ENCODE results near the gene TBC1D1.

Gene TBC1D1

GRCh38 chr4:37994569-37994968 is 103.7 kb downstream of the TBC1D1 start:
- no peak for DNase-seq

GRCh38 chr4:37995299-37995821 is 104.5 kb downstream of the TBC1D1 start:
- DNase-seq: no peak

- no peak for DNase-seq
Observed at GRCh38 chr4:37995981-37996775, 105.3 kb downstream of the TBC1D1 start.

DNA sequence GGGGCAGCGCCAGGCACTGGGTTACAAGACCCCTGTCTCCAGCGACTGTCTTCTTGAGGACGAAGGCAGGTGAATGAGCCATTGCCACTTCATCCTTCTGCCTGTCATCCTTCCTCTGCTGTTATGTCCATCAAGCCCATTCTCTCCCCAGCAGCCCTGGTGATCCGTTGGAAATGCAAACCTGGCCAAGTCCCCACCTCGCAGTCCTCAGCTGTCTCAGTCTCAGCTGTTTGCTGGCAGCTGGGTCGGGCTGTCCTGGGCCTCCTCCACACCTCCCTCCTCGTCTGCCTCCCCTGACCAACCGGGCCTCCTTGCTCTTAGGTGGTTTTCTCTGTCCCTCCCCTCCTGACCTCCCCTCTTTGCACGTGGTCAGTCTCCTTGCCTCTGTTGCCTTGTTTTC is 107.3 kb downstream of the TBC1D1 start:
- no peak for DNase-seq

DNA sequence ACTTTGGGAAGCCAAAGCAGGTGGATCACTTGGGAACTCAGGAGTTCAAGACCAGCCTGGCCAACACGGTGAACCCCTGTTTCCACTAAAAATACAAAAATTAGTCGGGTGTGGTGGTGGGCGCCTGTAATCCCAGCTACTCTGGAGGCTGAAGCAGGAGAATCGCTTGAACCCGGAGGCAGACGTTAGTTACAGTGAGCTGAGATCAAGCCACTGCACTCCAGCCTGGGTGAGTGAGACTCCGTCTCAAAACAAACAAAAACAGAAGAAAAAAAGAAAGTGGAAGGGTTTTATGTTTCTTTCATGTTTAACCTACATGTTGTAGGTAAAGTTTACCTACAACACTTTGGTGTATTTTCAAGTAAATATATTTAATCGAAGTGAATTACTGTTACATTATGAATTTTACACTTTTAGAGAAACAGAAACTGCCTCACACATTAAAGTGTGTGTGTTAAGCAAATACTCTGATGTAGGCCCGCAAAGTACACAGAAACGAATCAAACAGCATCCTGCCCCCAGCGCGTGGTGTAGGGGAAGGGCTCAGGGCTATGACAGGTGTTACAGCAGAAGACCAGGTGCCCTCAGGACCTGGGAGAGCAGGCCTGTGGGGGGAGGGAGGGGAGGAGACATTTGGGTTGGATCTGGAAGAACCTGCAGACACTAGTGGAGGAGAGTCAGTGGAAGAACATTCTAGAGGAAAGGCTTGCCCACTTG is 108.3 kb downstream of the TBC1D1 start:
- DNase-seq: no peak

DNA sequence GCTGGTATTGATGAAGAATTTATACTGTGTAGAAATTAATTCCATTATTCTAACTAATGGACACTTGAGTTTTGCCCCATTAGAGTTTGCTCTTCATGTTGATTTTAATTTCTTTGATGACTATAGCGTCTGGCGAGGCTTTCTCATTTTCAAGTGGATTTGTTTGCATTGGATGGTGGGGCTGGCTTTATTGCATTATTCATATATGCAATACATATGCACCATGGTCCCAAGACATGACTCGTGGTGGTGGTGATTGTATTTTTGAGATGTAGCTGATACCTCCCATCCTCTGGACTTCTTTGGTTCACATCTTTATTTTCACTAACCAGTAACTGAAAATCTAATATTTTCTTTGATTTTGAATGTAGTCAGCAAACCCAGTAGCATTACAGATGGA is 109.1 kb downstream of the TBC1D1 start:
- DNase-seq: no peak

- no peak for DNase-seq
Observed at GRCh38 chr4:38001927-38002326, 111.0 kb downstream of the TBC1D1 start.

DNA sequence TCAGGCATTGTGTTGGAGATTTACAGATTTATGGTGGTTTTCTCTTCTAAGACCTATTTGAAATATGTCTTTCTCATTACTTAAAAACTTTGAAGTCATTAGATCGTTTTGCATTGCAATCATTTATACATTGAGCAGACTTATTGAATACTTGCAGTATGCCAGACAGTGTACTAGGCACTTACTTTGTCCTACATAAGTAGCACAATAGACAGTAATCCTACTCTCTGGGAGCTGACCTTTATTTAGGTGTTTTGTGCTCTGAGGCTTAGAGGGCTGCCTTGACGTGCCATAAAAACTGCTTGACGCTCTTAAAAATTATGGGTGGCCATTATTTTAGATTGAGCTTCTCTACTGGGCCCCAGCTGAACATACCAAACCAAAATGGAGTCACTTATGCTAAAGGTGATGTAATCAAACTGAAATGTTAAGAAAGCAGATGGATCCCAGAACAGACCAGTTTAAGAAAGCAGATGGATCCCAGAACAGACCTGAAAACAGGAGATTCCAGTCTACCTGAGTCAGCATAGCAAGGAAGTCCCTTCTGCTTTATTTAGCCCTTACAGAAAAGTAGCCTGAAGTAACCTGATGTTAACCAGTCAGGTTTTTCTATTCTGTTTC is 111.7 kb downstream of the TBC1D1 start:
- DNase-seq: no peak

GRCh38 chr4:38003102-38003501 is 112.2 kb downstream of the TBC1D1 start:
- DNase-seq: peak; percentile 23

DNA sequence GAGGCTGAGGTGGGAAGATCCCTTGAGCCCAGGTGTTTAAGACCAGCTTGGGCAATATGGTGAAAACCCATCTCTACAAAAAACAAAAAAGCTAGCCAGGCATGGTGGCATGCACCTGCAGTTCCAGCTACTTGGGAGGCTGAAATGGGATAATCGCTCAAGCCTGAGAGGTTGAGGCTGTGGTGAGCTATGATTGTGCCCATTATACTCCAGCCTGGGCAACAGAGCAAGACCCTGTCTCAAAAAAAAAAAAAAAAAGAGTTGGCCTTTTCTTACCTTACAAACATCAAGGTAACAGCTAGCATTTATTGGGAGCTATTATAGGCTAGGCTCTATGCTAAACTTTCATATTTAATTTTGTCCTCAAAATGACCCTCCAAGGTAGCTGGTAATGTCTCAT is 112.7 kb downstream of the TBC1D1 start:
- no peak for DNase-seq

GRCh38 chr4:38004062-38004461 is 113.2 kb downstream of the TBC1D1 start:
- DNase-seq: no peak

- no peak for DNase-seq
Observed at GRCh38 chr4:38004887-38005286, 114.0 kb downstream of the TBC1D1 start.

DNA sequence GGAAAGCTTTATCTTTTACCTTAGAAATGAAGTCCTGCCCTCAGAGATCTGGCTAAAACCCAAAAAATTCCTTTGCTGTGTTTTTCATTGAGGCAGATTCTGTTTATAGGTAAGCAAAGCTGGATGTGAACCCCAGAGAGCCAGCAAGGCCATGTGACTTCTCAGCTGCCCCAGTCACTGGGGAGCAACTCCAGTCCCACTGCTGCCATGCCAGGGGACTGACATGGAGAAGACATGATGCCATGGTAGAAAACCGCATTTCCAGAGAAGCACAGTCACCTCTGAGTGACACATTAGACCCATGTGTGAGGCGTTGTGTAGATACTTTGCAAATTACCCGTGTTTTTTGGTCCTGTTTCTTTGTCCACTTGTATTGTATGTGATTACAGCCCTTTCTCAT is 114.8 kb downstream of the TBC1D1 start:
- DNase-seq: no peak

DNA sequence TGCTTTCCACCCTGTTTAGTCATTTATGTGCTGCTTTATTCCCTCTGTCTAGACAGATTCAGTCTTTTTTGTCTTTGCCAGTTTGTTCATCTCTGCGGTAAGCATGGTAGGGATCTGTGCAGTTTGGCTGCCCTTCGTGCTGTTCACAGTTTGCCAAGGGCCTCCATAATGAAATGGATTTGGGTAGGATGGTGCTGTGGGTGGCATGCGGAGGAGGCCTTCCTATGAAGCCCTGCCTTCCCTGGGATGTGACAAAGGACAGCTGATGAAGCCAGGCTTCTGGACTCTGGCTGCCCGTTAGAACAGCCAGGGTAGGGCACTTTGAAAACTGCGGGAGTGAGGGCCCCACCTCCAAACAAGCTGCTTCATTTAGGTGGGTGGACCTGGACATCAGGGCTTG is 116.8 kb downstream of the TBC1D1 start:
- DNase-seq: no peak

DNA sequence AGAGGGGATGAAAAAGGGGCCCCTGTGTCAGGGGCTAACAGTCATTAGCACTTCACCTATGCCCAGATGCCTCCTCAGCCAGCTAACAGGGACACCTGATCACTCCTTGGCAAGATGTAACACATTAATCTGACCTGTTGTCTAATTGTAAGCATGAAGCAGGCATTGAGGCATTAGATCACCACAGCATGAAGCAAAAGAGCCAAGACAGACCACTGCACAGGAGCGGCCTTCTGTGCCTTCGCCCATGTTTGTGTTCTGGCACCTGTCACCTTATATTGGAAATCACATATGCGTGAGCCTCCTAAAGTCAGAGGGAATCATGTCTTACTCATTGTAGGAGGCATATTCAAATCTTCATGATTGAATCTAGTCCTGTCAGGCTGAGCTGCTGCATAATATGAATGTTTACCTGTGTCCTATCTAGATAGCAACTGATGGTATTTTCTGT is 117.7 kb downstream of the TBC1D1 start:
- DNase-seq: no peak

- DNase-seq: no peak
Observed at GRCh38 chr4:38009421-38009820, 118.5 kb downstream of the TBC1D1 start.

GRCh38 chr4:38009949-38010348 is 119.1 kb downstream of the TBC1D1 start:
- no peak for DNase-seq

DNA sequence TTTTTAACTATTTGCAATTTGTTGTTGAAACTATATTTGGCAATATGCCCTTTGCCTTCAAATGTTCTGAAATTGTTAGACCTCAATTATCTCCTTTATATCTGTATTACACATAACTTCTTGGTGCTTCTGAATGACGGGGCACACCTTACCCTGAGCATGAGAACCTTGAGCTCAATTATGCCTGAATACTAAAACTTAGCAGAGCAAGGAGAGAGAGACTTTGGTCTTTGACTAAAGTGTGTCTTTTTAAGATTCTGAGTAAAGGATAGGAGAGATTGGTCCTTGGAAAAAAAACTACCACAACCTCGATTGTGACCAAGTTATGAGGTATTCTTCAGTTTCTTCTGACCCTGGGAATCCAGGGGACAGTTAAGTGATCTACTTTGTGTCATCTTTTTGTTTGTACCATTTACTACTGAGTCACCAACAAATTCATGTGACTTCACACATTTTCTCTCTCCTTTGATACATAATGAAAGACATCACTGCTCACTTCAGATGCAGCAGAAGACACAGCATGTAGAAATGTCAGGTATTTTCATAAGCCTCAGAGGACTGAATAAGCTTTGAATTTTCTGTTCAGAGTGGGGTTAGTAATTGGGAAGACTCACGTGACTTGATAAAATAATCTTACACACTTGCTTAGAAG is 120.8 kb downstream of the TBC1D1 start:
- no peak for DNase-seq

DNA sequence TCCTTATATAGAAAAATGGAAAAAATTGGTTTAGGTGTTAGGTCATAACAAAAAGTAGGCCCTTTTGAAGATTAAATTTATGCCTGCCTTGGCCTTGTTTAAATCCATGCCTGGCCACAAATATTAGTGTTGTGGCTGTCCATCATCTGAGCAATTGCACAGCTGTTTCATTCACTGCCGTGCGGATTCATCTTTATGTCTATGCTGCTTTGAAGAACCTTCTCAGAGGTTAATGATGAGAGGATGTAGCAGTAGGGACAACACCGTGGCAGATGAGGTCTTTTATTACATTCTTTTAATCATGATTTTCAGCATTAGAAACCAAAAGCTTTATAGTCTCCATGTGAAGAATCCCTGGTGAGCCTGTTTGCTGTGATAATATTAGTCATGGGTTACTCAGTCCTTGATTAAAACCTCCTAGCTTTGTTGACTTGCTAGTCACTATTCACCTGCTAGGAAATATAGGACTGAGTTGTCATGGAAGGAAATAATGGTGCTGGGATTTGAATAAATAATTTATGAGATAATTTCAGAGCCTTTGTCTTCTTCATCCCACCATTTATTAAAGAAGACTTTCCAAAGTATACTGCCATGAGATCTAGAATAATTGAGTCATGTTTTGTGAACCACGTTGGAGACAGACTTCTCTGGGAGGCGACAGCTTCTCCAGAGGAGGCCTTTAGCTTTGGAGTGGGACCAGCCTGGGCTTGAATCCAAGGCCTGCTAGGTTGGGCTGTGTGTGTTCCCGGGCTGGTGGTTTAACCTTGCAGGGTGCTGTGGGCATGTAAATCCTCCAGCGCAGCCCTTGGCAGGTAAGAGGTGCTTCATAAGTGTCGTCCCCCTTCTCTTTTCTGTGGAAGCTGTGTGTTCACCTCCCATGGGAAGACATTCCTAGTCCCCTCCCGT is 122.8 kb downstream of the TBC1D1 start:
- no peak for DNase-seq

DNA sequence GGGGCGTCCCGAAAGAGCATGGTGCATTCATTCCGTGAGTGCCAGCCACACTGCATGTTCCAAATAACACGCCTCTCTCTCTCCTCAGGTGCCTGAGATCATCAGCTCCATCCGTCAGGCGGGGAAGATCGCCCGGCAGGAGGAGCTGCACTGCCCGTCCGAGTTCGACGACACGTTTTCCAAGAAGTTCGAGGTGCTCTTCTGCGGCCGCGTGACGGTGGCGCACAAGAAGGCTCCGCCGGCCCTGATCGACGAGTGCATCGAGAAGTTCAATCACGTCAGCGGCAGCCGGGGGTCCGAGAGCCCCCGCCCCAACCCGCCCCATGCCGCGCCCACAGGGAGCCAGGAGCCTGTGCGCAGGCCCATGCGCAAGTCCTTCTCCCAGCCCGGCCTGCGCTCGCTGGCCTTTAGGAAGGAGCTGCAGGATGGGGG is 123.6 kb downstream of the TBC1D1 start:
- no peak for DNase-seq

GRCh38 chr4:38015886-38016515 is 125.1 kb downstream of the TBC1D1 start:
- DNase-seq: no peak

GRCh38 chr4:38016698-38017097 is 125.8 kb downstream of the TBC1D1 start:
- no peak for DNase-seq

Measured in CD4-positive, alpha-beta T cell treated with Interleukin-4 for 4 hours (primary cell).